Neutrophil (primary cell): ENCODE results near the gene OAS3.

Source experiments
- H3K27ac ChIP-seq: fragments of 200-600 bp; sonication (generic); 2 replicates; pipeline ENCODE4 v1.5.1; 2016; ENCODE audit warnings: mild to moderate bottlenecking, moderate library complexity
- H3K27me3 ChIP-seq: fragments of 200-600 bp; sonication (generic); 2 replicates; pipeline ENCODE4 v1.6.0; 2016; ENCODE audit warnings: mild to moderate bottlenecking
- H3K36me3 ChIP-seq: fragments of 200-600 bp; sonication (generic); 2 replicates; pipeline ENCODE4 v1.5.1; 2017
- H3K4me1 ChIP-seq, 2 experiments: fragments of 200-600 bp in 1 of 2; sonication (generic) in 1 of 2; 1 replicate in 1 of 2; 2 replicates in 1 of 2; pipeline versions ENCODE4 v1.5.1 to v1.6.1; 2013 to 2016; ENCODE audit warnings: low read depth in 1 of 2, low read length in 1 of 2, mild to moderate bottlenecking in 1 of 2, moderate library complexity in 1 of 2; ENCODE audit not compliant: control insufficient read depth in 1 of 2, insufficient read depth in 1 of 2
- H3K4me3 ChIP-seq, 2 experiments: fragments of 200-600 bp in 1 of 2; sonication (generic) in 1 of 2; 1 replicate in 1 of 2; 2 replicates in 1 of 2; pipeline ENCODE4 v1.5.1; 2013 to 2016; ENCODE audit warnings: low read depth in 1 of 2, low read length in 1 of 2, mild to moderate bottlenecking in 1 of 2, moderate library complexity in 1 of 2
- H3K9me3 ChIP-seq: fragments of 200-600 bp; sonication (generic); 2 replicates; pipeline ENCODE4 v1.5.1; 2016
- CTCF ChIP-seq: fragments of 200-600 bp; sonication (generic); IDR thresholded peaks from 2 replicates; pipeline ENCODE4 v1.5.1; 2016; ENCODE audit warnings: antibody characterized with exemption

The OAS3 gene

GRCh38 chr12:112963227-112963861 is 25.1 kb downstream of the OAS3 start:
- Histone ChIP-seq H3K9me3 (no peaks in the 10 kb centered on the region), H3K27ac (no peak overlapping the region), H3K36me3 (peaks cover 65% of the 10 kb centered on the region), H3K4me3 (no peak overlapping the region), H3K27me3 (no peaks in the 10 kb centered on the region), H3K4me1 (no peaks in the 10 kb centered on the region)
- no peak for TF ChIP-seq CTCF

DNA sequence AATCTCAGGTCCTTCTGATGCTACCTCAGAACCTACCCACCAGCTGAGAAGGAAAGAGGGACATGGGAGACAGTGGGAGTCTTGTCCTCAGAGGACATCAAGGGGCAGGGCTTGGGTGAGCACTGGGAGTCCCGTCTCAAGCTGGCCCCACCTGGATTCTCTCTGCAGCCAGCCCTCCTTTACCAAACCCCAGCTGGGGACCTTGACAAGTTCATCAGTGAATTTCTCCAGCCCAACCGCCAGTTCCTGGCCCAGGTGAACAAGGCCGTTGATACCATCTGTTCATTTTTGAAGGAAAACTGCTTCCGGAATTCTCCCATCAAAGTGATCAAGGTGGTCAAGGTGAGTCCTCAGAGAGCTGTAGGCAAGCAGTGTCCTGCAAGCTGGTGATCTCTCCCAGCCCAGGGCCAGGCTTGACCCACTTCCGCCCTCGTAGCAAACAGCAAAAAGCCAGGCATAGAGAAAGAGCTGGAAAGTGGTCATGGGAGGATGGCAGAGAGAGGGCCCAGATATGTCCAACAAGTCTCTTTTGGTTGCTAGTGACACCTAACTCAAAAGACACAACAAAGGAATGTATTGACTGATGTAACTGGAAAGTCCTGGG is 25.9 kb downstream of the OAS3 start:
- no peaks in the 10 kb centered on the region for H3K4me1 ChIP-seq
- no peak overlapping the region for H3K4me3 ChIP-seq
- H3K27me3 ChIP-seq = no peaks in the 10 kb centered on the region
- no peaks in the 10 kb centered on the region for H3K9me3 ChIP-seq
- H3K27ac ChIP-seq = no peak overlapping the region
- H3K36me3 ChIP-seq = peaks cover 72% of the 10 kb centered on the region
- TF ChIP-seq CTCF = no peak

DNA sequence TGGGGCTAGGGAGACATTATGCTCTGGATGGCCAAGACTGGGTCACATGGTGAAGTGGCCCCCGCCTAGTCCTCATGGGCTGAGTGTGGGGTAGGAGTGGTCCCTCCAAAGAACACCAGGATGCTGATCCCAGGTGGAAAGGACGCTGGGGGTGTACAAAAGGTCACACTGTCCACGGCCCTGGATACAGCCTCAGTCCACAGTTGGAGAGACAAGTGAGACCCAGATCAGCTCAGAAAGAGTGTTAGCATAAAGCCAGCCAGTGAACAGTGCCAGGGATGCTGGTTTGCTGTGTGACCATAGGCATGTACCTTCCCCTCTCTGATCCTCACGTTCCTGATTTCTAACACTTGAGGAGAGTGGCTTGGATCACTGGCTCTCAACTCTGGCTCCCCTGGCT is 26.6 kb downstream of the OAS3 start:
- H3K9me3 ChIP-seq = no peaks in the 10 kb centered on the region
- no peak for TF ChIP-seq CTCF
- no peaks in the 10 kb centered on the region for H3K4me1 ChIP-seq
- peaks cover 80% of the 10 kb centered on the region for H3K36me3 ChIP-seq
- no peak overlapping the region for H3K27ac ChIP-seq
- H3K27me3 ChIP-seq = no peaks in the 10 kb centered on the region
- no peak overlapping the region for H3K4me3 ChIP-seq

DNA sequence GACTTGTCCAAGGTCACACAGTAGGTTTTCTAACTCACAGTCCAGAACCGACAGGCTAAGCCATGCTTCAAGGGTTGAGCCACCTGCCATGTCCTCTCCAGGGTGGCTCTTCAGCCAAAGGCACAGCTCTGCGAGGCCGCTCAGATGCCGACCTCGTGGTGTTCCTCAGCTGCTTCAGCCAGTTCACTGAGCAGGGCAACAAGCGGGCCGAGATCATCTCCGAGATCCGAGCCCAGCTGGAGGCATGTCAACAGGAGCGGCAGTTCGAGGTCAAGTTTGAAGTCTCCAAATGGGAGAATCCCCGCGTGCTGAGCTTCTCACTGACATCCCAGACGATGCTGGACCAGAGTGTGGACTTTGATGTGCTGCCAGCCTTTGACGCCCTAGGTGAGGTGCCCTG is 27.4 kb downstream of the OAS3 start:
- H3K27me3 ChIP-seq = no peaks in the 10 kb centered on the region
- peaks cover 87% of the 10 kb centered on the region for H3K36me3 ChIP-seq
- H3K9me3 ChIP-seq = no peaks in the 10 kb centered on the region
- no peak overlapping the region for H3K4me3 ChIP-seq
- H3K4me1 ChIP-seq = no peaks in the 10 kb centered on the region
- H3K27ac ChIP-seq = no peak overlapping the region
- no peak for TF ChIP-seq CTCF

DNA sequence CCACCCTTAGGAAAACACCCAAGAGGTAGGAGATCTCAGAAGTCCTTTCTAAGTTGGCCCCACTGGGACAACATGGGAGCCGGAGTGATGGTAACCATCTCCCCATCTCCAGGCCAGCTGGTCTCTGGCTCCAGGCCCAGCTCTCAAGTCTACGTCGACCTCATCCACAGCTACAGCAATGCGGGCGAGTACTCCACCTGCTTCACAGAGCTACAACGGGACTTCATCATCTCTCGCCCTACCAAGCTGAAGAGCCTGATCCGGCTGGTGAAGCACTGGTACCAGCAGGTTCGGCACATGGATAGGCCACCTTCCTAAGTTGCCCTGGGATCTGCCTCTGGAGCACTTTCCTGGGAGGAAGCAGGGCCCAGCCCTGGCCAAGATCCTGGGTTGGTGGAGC is 29.0 kb downstream of the OAS3 start:
- H3K4me3 ChIP-seq = no peak overlapping the region
- no peak for TF ChIP-seq CTCF
- H3K36me3 ChIP-seq = peaks cover 76% of the 10 kb centered on the region
- no peaks in the 10 kb centered on the region for H3K4me1 ChIP-seq
- no peak overlapping the region for H3K27ac ChIP-seq
- no peaks in the 10 kb centered on the region for H3K27me3 ChIP-seq
- no peaks in the 10 kb centered on the region for H3K9me3 ChIP-seq
